ENCODE data around the gene ARID5B.

The ARID5B gene

GRCh38 chr10:61994405-61995219, 93.1 kb downstream of the ARID5B start:
- DNase-seq = no peak

- no peak for DNase-seq
These were observed 93.7 kb downstream of the ARID5B start for GRCh38 chr10:61995220-61995503.

- no peak for DNase-seq
These were observed 97.4 kb downstream of the ARID5B start for GRCh38 chr10:61998937-61999336.

- DNase-seq = no peak
These were observed 98.6 kb downstream of the ARID5B start for GRCh38 chr10:62000037-62000603.

- no peak for DNase-seq
These were observed 99.2 kb downstream of the ARID5B start for GRCh38 chr10:62000726-62001125.

- DNase-seq = no peak
These were observed 100.4 kb downstream of the ARID5B start for GRCh38 chr10:62001898-62002297.

- no peak for DNase-seq
These were observed 101.3 kb downstream of the ARID5B start for GRCh38 chr10:62002753-62003152.

- no peak for DNase-seq
These were observed 102.5 kb downstream of the ARID5B start for GRCh38 chr10:62004042-62004441.

- DNase-seq = no peak
These were observed 103.8 kb downstream of the ARID5B start for GRCh38 chr10:62005281-62005680.

GRCh38 chr10:62005687-62006086, 104.2 kb downstream of the ARID5B start:
- no peak for DNase-seq

- DNase-seq = no peak
These were observed 105.6 kb downstream of the ARID5B start for GRCh38 chr10:62007145-62007544.

- no peak for DNase-seq
These were observed 106.7 kb downstream of the ARID5B start for GRCh38 chr10:62008196-62008595.

- DNase-seq = no peak
These were observed 107.4 kb downstream of the ARID5B start for GRCh38 chr10:62008946-62009345.

- DNase-seq = no peak
These were observed 108.9 kb downstream of the ARID5B start for GRCh38 chr10:62010366-62010765.

GRCh38 chr10:62011558-62011957, 110.1 kb downstream of the ARID5B start:
- DNase-seq = no peak

GRCh38 chr10:62012318-62012717, 110.8 kb downstream of the ARID5B start:
- DNase-seq = no peak

- DNase-seq = no peak
These were observed 113.0 kb downstream of the ARID5B start for GRCh38 chr10:62014510-62014909.

GRCh38 chr10:62015994-62016393, 114.5 kb downstream of the ARID5B start:
- no peak for DNase-seq

- DNase-seq = no peak
These were observed 115.4 kb downstream of the ARID5B start for GRCh38 chr10:62016623-62017490.

GRCh38 chr10:62017491-62017870, 116.0 kb downstream of the ARID5B start:
- no peak for DNase-seq

GRCh38 chr10:62018131-62018911, 116.8 kb downstream of the ARID5B start:
- no peak for DNase-seq

- no peak for DNase-seq
These were observed 117.7 kb downstream of the ARID5B start for GRCh38 chr10:62019013-62019684.

Measured in activated T-cell treated with anti-CD3 and anti-CD28 coated beads, Interleukin-2, amount 50 U/mL, for 1 hour (primary cell).